ENCODE measurements around the gene RNF145. TPM values are rescaled to one million over a fixed set of nuclear protein-coding genes. Genes with fewer than 3 reads are reported as not detected.

The RNF145 gene
- total and polyA plus RNA-seq, 2 of the 13 experiments (the other 11 are each of a cell fraction or from before 2014, with no cell fraction given): 24.6 TPM

- TF ChIP-seq AHDC1 (CRISPR knock-in tag; IDR thresholded peaks at IDR 0.05; ENCODE audit: borderline replicate concordance) (no peak), ZFP90 (CRISPR knock-in tag; IDR thresholded peaks at IDR 0.05; ENCODE audit: borderline replicate concordance) (peak; percentile 13; the same call in 1 of the 2 replicates), ZNF781 (CRISPR knock-in tag; IDR thresholded peaks at IDR 0.05; ENCODE audit: borderline replicate concordance, not compliant biosample characterization) (no peak), MLXIP (CRISPR knock-in tag; IDR thresholded peaks at IDR 0.05; ENCODE audit: borderline replicate concordance) (no peak), ZNF607 (CRISPR knock-in tag; IDR thresholded peaks at IDR 0.05; ENCODE audit: borderline replicate concordance) (0 out of 2 replicates have a peak, but pooled peaks have one; percentile 20), MXD4 (CRISPR knock-in tag; IDR thresholded peaks at IDR 0.05) (no peak), ZNF329 (CRISPR knock-in tag; IDR thresholded peaks at IDR 0.05; ENCODE audit: low read depth) (0 out of 2 replicates have a peak, but pooled peaks have one; percentile 14), CREB3 (CRISPR knock-in tag; IDR thresholded peaks at IDR 0.05) (0 out of 2 replicates have a peak, but pooled peaks have one; percentile 49), TAF1 (CRISPR knock-in tag; IDR thresholded peaks at IDR 0.05) (peak; percentile 55; the same call in 1 of the 2 replicates), HNRNPK (IDR thresholded peaks at IDR 0.05; ENCODE audit: low read depth, low read length, poor library complexity, severe bottlenecking) (peak; percentile 74), ZNF225 (CRISPR knock-in tag; IDR thresholded peaks at IDR 0.05) (0 out of 2 replicates have a peak, but pooled peaks have one; percentile 2), ZMYM2 (CRISPR knock-in tag; IDR thresholded peaks at IDR 0.05) (no peak), YEATS4 (CRISPR knock-in tag; IDR thresholded peaks at IDR 0.05; ENCODE audit: borderline replicate concordance) (no peak), ZNF335 (CRISPR knock-in tag; IDR thresholded peaks at IDR 0.05) (0 out of 2 replicates have a peak, but pooled peaks have one; percentile 2), ATF1 (CRISPR knock-in tag; IDR thresholded peaks at IDR 0.05) (no peak), ZNF75D (CRISPR knock-in tag; IDR thresholded peaks at IDR 0.05; ENCODE audit: borderline replicate concordance) (no peak), ZMYM4 (CRISPR knock-in tag; IDR thresholded peaks at IDR 0.05) (0 out of 2 replicates have a peak, but pooled peaks have one; percentile 2), SRY (CRISPR knock-in tag; IDR thresholded peaks at IDR 0.05) (0 out of 2 replicates have a peak, but pooled peaks have one; percentile 11)
Measured at GRCh38 chr5:159208514-159209437, 577 bp downstream of the RNF145 start (continued).

Measured in HepG2 (cell line).